Measurements from ENCODE around the gene IRF2BPL. TPM values are rescaled to one million over a fixed set of nuclear protein-coding genes. Genes with fewer than 3 reads are reported as not detected.
A peak's percentile ranks its signal among the peaks of the same experiment; 100 is the strongest.

Gene IRF2BPL
- polyA plus RNA-seq, 1 donor (not counting 4 experiments of a cell fraction or from before 2014, with no cell fraction given): 5.6 TPM

DNA sequence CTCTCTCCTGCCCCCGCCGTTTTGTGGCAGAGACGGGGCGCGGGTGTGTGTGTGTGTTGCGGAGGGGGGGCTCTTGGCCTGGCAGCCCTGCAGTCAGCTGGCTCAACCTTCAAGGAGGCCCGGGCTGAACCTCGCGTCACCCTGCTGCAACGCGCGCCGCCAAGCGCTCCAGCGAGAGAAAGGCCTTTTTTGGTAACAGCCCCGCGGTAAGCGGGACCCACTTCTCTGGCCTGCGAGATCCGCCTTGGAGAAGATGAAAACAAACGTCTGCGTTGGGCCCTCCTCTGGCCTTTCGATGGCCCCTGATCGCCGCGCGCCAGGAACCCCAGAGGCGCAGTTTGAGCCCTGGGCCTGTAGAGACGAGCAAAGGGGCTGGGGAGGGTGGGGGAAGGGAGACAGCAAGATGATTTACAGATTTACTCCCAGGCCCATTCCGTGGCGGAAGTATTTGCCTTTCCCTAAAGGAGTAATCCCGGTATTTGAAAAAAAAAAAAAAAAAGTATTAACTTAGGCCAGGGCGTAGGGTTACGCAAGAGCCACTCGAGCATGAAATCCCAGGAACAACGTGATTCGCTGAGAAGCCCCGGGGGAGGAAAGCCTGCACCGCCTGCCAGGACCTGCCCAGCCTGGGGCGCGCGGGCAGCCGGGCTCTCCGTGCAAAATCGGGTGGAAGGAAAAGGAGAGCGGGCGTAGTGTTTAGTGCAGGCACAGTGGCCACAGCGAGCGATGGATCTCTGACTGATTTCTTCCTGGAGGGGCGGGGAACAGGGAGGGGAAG is 4.5 kb upstream of the IRF2BPL start:
- Histone ChIP-seq H3K9me1 (ENCODE audit: control insufficient read depth, extremely low read depth, insufficient read depth, low read length) (no peaks in the 10 kb centered on the region), H3K36me3 (ENCODE audit: control insufficient read depth in 2 of 2, extremely low read depth in 1 of 2, insufficient read depth in 2 of 2, low read length in 2 of 2) (no peaks in the 10 kb centered on the region), H3K27me3 (ENCODE audit: control insufficient read depth, extremely low read depth, insufficient read depth, low read length) (no peaks in the 10 kb centered on the region), H4K20me1 (ENCODE audit: control insufficient read depth, extremely low read depth, insufficient read depth, low read length) (no peaks in the 10 kb centered on the region), H3K4me1 (ENCODE audit: control insufficient read depth, extremely low read depth, insufficient read depth, low read length) (peaks cover 56% of the 10 kb centered on the region), H2AFZ (ENCODE audit: control insufficient read depth, low read length) (peak overlapping the region; percentile 79), H3K27ac (ENCODE audit: control insufficient read depth, insufficient read depth, low read length) (peak overlapping the region; percentile 98), H3K9ac (ENCODE audit: control insufficient read depth, extremely low read depth, insufficient read depth, low read length) (peak overlapping the region; percentile 94), H3K9me3 (ENCODE audit: control insufficient read depth, low read depth, low read length) (no peaks in the 10 kb centered on the region), H3K4me2 (ENCODE audit: control insufficient read depth, extremely low read depth, insufficient read depth, low read depth, low read length) (peak overlapping the region; percentile 82), H3K4me3 (ENCODE audit: control insufficient read depth in 2 of 3, extremely low read depth in 1 of 3, insufficient read depth in 2 of 3, low read depth in 1 of 3, low read length in 3 of 3) (peak overlapping the region; percentile 40 to 75 (median 74)), H3K79me2 (ENCODE audit: control insufficient read depth, insufficient read depth, low read length) (peaks cover under 1% of the 10 kb centered on the region)
- TF ChIP-seq, protein P1, sequence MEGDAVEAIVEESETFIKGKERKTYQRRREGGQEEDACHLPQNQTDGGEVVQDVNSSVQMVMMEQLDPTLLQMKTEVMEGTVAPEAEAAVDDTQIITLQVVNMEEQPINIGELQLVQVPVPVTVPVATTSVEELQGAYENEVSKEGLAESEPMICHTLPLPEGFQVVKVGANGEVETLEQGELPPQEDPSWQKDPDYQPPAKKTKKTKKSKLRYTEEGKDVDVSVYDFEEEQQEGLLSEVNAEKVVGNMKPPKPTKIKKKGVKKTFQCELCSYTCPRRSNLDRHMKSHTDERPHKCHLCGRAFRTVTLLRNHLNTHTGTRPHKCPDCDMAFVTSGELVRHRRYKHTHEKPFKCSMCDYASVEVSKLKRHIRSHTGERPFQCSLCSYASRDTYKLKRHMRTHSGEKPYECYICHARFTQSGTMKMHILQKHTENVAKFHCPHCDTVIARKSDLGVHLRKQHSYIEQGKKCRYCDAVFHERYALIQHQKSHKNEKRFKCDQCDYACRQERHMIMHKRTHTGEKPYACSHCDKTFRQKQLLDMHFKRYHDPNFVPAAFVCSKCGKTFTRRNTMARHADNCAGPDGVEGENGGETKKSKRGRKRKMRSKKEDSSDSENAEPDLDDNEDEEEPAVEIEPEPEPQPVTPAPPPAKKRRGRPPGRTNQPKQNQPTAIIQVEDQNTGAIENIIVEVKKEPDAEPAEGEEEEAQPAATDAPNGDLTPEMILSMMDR (optimal IDR thresholded peaks at IDR 0.05 in 1 of 3, IDR thresholded peaks at IDR 0.05 in 1 of 3, conservative IDR thresholded peaks at IDR 0.05 in 1 of 3; ENCODE audit: extremely low read depth in 1 of 3, insufficient read depth in 2 of 3, low read length in 3 of 3): peak in 2 of 3 experiments; percentile 7 to 47
- TF ChIP-seq EZH2 (IDR thresholded peaks at IDR 0.05; ENCODE audit: low read length): no peak
- FAIRE-seq (no peak), DNase-seq (ENCODE audit: low read depth, low spot score) (peak; percentile 92)
- dilution Hi-C loops (cut with MboI; ENCODE audit: extremely low pct_ligation_motif_present, low sequenced_read_pairs): no loop called here

DNA sequence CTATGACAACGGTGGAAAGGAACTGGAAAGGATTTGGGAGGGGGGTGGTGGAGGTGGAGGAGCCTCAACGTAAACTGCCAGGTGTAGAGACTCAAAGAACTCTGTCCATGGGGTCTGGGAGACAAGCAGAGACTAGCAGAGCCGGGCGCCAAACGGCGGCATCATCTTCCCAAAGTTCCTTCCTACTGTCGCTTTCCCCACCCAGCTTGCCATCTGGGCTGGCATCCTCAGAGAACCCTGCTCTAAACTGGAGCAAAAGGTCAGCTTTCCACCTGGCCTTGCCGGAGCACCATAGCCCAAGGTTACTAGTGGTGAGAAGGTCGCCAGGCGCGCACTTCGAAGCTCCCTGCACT is 4.0 kb upstream of the IRF2BPL start:
- H3K27ac ChIP-seq (ENCODE audit: control insufficient read depth, insufficient read depth, low read length): peak overlapping the region; percentile 98
- DNase-seq (ENCODE audit: low read depth, low spot score) (no peak), FAIRE-seq (no peak)
- no peaks in the 10 kb centered on the region for H3K36me3 ChIP-seq (ENCODE audit: control insufficient read depth in 2 of 2, extremely low read depth in 1 of 2, insufficient read depth in 2 of 2, low read length in 2 of 2)
- no peaks in the 10 kb centered on the region for H3K9me3 ChIP-seq (ENCODE audit: control insufficient read depth, low read depth, low read length)
- H3K9ac ChIP-seq (ENCODE audit: control insufficient read depth, extremely low read depth, insufficient read depth, low read length): peak overlapping the region; percentile 94
- peaks cover 7% of the 10 kb centered on the region for H3K79me2 ChIP-seq (ENCODE audit: control insufficient read depth, insufficient read depth, low read length)
- no peak for TF ChIP-seq EZH2 (IDR thresholded peaks at IDR 0.05; ENCODE audit: low read length)
- TF ChIP-seq, protein P1 (optimal IDR thresholded peaks at IDR 0.05 in 1 of 3, IDR thresholded peaks at IDR 0.05 in 1 of 3, conservative IDR thresholded peaks at IDR 0.05 in 1 of 3; ENCODE audit: extremely low read depth in 1 of 3, insufficient read depth in 2 of 3, low read length in 3 of 3): no peak
- peak overlapping the region; percentile 82 for H3K4me2 ChIP-seq (ENCODE audit: control insufficient read depth, extremely low read depth, insufficient read depth, low read depth, low read length)
- peak overlapping the region in 2 of 3 experiments; percentile 43 to 44 for H3K4me3 ChIP-seq (ENCODE audit: control insufficient read depth in 2 of 3, extremely low read depth in 1 of 3, insufficient read depth in 2 of 3, low read depth in 1 of 3, low read length in 3 of 3)
- dilution Hi-C loops (cut with MboI; ENCODE audit: extremely low pct_ligation_motif_present, low sequenced_read_pairs): no loop called here
- H3K9me1 ChIP-seq (ENCODE audit: control insufficient read depth, extremely low read depth, insufficient read depth, low read length): no peaks in the 10 kb centered on the region
- H3K4me1 ChIP-seq (ENCODE audit: control insufficient read depth, extremely low read depth, insufficient read depth, low read length): peaks cover 52% of the 10 kb centered on the region
- H4K20me1 ChIP-seq (ENCODE audit: control insufficient read depth, extremely low read depth, insufficient read depth, low read length): no peaks in the 10 kb centered on the region
- no peaks in the 10 kb centered on the region for H3K27me3 ChIP-seq (ENCODE audit: control insufficient read depth, extremely low read depth, insufficient read depth, low read length)
- H2AFZ ChIP-seq (ENCODE audit: control insufficient read depth, low read length): peak overlapping the region; percentile 79
